ENCODE data around the gene GPSM1.

GPSM1 gene

DNA sequence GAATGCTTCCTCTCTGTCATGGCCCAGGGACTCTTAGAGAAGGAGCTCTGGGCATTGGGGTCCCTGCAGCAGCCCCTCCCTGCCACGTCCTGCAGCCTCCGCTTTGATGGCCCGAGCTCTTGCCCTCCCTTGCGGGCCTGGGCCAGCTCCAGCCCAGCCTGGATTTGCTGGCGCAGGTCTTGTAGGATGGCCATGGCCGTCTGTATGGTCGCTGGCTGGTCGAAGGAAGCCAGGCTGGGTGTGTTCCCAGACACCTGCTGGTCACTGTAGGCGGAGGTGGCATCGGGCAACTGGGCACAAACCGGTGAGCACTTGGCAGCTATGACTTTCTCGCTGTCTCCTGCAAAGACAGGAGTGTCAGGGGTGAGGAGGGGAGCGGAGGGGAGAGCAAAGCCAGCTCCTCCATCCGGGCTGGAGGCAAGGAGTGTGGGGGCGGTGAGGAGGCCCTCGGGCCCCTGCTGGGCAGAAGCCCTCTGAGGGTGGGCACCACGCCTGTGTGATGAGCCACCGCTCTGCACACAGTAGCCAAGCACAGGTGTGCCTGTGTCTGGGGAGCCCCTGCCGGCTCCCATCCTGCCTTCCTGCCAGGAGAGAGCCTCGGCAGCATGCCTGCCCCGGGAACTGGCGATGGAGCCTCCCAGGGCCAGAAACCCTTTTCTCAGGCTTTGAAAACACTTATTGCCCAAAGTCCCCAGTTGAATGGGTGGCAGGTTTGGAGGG, 35.9 kb upstream of the GPSM1 start:
- no peak for DNase-seq

DNA sequence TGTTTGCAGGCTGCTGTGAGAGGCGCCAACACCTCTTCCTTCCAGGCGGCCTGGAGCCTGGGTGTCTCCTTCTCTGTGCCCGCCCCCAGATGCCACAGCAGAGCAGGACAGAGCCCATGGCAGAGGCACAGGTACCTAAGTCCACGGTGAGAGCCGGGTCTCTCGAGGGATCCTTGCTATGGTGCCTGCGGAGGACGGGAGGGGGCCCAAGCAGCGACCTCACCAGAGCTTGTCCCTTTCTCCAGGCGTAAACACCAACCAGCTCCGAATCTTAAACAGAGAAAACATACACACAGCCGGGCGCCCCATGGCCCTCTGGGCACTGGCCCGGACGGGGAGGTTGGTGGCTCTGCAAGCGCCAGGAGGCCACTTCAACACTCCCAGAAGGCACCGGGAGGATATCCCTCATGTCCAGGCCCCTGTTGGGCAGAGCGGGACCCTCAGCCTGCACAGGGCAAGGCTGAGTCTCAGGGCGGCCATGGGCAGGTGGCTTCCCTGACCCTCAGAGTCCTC, 35.3 kb upstream of the GPSM1 start:
- no peak for DNase-seq

DNA sequence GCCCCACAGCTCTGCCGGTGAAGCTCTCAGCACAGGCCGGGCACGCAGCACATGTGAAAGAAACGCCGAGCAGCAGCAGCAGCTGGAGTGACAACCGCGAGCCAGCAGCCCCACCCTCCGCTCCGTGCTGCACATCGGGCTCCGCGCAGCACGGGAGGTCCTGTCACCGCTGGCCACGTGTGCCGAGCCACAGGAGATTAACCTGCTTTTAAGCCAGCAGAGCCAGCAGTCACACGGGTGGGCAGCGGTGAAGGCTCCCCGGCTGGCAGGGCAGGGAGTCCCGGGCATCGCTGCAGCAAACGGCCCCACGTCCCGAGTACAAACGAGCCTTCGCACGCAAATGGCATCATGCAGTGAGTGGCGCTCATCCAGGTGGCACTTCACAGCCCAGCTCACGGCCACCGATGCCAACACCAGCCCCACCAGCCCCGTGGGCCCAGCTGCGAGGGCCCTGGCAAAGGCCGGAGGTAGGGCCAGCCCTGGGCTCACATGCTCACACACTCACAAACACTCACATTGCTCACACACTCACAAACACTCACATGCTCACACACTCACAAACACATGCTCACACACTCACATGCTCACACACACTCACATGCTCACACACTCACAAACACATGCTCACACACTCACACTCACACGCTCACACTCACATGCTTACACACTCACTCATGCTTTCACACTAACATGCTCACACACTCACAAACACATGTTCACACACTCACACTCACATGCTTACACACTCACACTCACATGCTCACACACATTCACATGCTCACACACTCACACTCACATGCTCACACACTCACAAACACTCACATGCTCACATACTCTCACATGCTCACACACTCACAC, 34.5 kb upstream of the GPSM1 start:
- no peak for DNase-seq

DNA sequence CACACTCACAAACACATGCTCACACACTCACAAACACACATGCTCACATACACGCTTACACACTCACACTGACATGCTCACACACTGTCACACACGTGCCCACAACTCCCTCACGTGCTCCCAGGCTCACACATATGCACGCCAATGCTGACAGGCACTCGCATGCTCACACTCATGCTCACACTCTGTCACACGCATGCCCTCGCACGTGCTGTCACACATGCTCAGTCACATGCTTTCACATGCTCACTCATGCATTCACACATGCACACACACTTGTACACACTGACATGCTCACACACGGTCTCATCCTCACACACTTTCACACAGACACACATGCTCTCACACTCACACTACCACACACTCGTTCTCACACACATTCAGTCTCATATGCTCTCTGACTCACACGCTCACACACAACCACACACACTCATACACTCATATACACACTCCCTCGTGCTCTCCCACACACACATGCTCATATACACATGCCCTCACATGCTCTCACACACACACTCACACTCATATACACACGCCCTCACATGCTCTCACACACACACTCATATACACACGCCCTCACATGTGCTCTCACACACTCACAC, 33.8 kb upstream of the GPSM1 start:
- DNase-seq, result no peak

DNA sequence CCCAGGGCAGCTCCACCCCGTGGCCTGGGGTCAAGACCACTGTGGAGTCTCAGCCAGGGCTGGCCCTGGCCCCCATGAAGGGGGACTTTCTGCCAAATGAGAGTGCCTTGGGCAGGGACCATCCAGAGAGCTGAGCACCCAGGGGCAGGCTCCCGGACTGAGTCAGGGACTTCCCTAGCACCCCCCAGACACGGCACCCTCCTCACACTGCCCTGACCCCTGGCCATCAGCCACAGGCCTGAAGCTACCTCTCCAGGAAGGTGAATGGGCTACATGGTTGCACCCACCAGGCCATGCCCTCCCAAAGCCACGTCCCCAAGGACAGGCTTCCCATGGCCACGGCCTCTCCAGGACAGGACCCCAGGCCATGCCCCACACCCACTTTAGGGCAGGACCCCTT, 32.9 kb upstream of the GPSM1 start:
- no peak for DNase-seq

DNA sequence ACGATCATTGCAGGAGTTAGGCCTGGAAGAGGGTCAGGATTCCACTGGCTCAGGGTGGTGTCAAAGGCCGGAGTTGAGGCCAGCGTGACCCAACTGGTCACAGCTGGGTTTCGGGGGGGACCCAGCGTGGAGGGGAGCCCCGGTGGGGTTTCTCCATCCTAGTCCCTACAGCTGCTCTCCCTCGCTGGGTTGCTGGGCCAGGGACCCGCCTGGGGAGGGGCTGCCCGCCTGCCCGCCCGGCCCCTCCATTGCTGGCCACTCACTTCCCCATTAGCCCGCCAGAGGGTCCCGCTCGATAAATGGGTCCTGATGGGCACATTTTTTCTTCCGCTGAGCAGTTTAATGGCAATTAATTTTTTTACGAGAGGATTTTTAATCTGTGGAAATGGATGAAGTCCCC, 32.3 kb upstream of the GPSM1 start:
- DNase-seq, result no peak

DNA sequence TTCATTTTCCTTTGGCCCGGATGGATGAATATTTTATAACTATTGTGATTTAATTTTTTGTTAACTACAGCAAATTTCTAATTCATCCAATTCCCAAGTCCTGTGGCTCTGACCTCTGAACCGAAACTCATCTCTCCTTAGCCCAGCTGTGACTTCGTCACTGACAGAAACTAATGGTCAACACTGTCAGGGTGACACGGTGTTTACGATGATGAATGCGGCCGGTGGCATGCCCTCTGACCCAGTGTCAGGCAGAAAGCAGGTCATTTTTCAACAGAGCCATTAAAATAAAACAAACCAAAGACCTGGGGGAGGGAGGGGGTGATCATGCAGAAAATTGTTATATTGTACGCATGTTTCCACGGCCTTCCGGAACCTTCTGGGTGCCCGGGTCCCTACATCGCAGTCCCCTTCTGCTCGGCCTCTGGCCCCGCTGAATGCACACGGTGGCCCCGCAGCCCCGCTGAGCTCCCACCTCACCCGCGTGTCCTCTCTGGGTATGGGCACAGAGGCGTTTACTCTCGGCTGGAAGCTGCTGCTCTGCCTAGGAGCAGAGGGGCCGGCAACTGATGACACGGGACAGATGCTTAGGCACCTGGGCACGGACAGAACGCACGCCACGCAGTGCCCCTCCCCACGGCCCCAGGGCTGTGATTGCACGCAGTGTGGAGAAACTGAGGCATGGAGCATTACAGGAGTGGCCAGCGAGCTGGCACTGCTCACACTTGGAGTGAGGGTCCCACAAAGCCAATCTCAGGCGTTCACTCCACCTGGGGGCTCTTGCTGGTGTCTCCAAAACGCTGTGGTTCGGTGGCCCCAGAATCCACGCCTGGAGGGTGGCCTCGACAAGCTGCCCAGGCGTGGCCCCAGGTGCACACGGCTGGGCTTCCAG, 31.6 kb upstream of the GPSM1 start:
- no peak for DNase-seq

DNA sequence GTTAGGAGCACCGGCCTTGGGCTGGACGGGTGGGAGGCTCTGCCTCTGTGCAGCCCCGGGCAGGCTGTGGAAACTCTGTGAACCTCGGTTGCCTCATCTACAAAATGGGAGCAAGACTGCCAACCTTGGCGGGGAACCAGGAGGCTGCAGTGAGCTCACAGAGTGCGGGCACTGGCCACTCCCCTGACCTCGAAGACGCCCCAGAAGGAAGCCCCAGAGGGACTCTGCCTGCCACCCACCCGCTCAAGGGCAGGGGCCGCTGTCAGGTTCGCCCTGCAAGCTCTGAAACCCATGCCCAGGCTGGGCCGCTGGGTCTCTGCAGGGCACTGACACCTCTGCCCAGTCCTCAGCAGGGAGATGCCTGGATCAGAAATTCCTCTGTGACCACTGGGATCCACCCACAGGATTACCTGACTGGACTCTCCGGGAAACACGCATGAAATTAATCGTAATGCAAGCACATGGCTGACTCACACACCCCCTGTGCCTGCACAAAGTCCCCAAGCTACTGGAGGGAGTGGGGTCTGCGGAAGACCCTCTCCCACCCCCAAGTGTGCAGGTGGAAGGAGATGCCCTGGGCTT, 30.8 kb upstream of the GPSM1 start:
- no peak for DNase-seq

DNA sequence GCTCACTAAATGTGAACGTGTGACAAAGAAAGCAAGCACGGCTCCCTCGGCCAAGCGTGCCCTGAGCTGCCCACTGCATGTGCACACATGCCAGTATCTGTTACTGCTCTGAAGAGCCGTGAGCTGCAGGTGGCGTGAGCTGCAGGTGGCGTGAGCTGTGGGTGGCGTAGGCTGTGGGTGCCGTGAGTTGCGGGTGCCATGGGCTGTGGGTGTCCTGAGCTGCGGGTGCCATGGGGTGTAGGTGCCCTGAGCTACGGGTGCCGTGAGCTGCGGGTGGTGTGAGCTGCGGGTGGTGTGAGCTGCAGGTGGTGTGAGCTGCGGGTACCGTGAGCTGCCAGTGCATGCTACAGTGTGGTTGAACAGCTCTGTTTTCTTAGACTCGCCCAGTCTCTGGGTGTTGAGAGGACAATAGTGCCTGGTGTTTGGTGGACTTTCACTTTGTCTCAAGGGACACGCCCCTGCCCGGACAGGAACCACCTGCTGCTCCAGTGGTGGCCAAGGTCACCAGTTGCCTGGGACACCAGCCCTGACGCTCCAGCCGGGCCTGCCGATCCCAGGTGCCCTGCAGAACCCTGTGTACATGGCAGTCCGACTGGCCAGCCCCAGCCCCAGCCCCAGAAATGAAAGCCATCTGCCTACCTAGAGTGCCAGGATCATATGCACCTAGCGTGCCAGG, 30.2 kb upstream of the GPSM1 start:
- no peak for DNase-seq

DNA sequence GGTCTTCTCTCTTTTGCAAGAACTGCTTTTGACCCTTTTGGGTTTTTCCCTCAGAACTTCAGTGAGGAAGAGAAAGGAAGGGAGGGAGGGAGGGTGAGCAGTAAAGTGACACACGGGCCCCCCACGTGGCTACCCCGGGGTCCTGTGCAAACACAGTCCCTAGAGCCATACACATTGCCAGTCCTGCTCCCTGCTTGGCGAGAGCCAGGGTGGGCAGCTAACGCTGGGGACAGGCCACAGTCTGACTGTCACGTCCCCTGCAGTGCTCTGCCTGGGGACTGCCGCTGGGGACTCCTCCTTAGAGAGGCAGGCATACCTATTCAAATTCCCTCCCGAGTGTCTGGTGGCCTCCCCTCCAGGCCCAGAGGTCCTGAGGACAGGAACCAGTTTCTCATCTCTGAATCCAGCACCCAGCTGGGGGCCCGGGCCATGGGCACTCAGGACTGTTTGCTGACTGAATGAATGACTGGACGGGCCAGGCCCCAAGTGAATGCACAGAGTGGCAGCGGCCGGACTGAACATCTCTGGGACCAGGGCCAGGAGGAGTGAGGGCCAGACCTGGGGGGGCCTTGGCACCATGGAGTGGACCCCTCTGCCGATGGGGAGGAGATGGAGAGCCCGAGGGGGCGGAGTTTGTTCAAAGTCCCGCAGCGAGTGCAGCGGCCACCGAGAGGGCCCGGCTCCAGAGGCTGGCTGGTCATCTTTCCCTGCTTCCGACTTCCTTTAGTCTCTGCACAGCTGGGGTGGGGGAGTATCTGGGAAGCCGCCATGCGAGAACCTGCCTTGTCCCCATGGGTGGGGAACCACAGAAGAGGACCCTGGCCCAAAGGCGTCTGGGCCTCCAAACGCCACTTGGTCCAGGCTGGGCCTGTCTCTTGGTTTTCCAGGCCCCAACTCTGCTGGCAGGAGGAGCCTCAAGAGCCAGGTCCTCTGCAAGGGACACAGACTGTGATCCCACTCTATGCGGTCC, 29.3 kb upstream of the GPSM1 start:
- DNase-seq, result no peak

DNA sequence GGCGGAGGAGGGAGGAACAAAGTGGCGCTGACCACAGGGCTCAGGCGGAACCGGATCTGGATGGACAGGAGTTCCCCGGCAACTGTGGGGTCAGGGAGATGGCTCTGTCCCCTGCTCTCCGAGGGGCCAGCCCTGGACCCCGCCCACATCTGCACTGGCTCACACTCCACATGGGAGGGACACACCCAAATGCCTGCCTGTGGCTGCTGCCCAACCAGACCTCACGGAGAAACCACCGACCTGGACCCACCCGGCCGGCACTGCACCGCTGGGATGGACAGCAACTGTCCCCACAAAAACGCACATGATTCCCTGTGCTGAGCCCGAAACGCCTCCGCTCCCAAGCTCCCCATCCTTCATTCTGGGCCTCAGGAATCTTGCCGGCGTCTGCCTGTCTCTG, 28.2 kb upstream of the GPSM1 start:
- no peak for DNase-seq

DNA sequence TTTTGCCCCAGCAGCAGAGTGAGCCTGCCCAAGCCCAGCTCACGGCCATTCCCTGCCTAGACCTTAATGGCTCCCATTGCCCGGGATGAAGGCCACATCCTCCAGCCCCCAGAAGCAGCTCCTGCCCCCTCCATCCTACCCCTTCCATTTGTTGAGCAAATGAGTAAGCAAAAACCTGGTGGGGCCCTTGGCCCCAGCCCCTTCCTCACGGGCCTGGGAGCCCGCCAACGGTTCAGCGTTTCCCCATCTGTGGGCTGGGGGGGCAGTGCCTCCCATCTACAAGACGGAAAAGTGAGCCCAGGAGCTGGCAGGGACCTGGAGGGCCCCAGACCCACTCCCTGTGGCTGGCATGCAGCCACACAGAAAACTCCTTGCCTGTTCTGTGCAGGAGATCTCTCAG, 27.8 kb upstream of the GPSM1 start:
- DNase-seq, result no peak

DNA sequence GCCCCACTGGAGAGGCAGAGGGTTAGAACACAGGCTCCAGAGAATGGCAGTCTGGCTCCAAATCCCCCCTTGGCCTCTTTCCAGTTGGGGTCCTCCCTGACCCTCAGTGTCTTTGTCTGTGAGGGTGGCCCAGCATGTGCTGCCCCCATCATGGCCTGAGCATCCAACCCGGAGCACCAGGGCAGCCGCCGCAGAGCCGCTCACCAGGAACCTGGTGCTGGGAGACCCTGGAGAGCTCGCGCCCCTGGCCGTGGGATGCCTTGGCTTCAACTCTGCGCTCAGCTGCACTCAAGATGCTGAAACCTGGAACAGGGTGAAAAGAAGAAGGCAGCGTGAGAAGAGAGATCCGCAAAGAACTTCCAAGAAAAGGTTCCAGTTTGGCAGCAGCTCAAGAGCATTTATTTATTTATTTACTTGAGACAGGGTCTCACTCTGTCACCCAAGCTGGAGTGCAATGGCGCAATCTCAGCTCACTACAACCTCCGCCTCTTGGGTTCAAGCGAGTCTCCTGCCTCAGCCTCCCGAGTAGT, 27.3 kb upstream of the GPSM1 start:
- no peak for DNase-seq

DNA sequence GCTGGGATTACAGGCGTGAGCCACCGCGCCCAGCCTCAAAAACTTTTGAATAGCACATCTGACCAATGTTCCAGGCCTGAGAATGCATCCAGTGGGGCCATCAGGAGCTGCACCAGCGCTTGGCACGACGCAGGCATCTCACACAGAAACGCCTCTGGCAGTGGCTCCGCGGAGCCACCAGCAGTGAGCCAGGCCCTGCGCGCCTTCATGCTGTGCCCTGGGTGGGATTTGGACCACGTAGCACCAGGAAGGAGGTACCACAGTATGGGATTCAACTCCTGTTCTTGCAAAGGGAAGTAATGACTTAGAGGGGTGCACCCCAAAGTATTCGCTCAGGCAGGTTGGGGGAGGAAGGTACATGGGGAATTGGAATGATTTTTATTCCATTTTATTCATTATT, 26.5 kb upstream of the GPSM1 start:
- DNase-seq, result no peak

DNA sequence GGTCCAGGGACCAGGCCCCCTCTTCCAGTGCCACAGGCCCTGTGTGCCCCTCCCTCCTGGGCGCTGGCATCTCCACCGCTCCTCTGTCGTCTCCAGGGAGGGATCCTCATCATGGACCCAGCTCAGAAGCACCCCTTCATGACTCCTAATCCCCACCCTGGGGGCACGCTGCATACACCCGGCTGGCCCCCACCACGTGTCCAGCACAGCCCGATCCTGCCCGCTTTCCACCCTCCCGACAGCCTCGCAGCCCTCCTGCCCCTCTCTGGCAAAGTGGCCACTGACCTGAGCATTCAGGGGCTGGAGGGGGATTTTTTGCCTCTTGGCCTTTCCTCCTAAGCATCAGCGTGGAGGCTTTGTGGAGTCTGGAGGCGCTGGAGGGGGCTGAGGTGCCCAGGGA, 24.8 kb upstream of the GPSM1 start:
- DNase-seq, result no peak

DNA sequence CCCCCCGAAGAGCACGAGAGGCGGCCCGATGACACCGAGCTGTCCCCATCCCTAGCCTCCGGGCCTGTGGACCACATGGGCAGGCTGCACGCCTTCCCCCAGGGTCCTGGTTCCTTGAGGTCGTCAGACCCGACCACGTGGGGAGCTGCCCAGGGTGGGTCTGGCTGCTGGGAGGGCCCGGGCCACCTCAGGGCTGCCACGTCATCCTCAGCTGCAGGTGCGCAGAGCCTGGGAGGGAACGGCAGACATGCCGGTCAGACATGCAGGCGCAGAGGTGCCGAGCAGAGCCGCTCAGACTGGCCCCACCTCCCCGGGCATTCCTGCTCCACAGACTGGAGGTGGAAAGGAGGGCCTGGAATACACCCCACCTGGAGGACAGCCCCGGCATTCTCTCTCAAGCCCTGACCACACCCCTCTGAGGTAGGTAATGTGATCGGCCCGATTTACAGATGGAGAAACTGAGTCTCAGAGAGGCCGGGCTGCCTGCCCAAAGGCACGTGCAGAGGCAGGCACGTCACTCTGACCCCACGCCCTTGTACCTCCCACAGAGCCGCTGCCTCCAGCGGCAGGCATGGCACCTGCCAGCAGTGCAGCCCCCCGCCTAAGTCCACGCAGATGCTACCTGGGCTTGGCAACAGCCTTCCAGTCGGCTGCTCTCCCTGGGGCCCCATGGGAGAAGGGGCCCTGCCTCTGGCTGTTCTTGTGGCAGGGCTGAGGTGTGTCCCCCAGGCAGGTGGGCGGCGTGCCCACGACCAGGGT, 24.1 kb upstream of the GPSM1 start:
- no peak for DNase-seq

DNA sequence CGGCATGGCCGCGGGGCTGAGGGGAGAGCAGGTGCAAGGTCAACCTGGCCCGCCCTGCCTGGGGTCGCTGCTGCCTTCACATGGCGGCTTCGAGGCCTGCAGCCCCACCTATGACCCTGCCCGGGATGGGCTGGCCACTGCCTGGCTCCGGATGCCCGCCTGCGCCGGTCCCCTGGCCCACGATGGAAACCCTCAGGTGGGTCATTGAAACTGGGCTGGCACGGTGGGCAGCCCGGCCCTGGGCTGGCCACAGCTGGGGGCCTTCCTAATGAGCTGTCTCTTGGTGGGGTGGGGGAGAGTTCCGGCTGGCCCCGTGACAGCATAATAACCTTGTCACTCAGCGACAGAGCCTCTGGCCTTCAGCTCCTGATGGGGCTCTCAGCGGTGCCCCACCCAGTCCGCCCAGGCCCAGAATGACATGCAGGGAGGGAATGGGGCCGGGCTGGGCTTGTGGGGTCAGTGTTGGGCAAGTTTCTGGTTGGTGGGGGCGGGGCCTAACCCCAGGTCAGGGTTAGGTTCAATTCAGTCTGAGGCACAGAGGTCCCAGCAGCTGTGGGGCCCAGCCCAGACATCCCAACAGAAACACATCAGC, 23.4 kb upstream of the GPSM1 start, which contains the start of gene CCDC187:
TSS of gene CCDC187 (minus strand) at position 270 of the 592 bp plus-strand sequence. CDS start at position 6, 264 bp downstream.
- DNase-seq, result no peak

DNA sequence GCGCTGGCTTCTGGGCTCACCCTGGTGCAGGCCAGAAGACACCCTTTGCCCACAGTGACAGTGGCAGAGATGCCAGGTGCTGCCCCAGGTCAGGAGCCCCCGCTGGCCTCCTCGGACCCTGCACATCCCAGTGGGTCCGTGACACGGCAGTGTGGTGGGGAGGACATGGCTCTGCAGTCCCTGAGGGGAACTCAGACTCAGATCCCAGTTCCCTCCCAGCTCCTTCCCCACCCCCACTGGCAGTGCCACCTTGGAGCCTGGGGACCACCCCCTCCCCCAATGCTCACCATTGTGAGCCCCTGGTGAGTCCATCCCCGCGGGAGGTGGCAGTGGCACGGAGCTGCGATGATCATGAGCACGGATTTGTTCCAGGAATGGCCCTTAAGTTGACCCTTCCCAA, 22.9 kb upstream of the GPSM1 start:
- no peak for DNase-seq

DNA sequence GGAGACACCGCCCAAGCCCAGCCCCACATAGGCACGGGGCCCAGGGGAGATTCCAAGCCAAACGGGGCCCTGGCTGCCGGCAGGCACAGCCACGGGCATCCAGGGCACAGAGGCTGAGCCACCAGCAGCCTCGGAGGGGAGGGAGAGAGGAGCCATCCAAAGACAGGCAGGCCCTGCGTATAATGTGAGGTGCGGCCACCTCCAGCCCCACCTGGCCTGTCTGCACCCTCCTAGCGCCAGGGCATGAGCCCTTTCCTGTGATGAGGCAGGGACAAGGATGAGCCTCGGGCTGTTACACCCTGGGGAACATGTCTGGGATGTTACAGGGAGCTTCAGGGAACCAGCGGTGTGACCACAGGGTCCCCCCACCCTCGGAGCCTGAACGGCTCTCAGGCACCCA, 22.4 kb upstream of the GPSM1 start:
- no peak for DNase-seq

Data from CD4-positive, alpha-beta T cell treated with Interleukin-1 beta for 1 hour (primary cell).